GM12891 (cell line): Measurements from ENCODE around the gene DCTN5.

Source experiments
- DNase-seq: peaks from one replicate; pipeline ENCODE4 v3.0.0; 2011; ENCODE audit warnings: low spot score; ENCODE audit not compliant: insufficient read length
- FAIRE-seq: peaks from 2 replicates; lab custom pipeline; 2011; peaks lifted over from hg19 to GRCh38; lab: Jason Lieb, UNC
- PAX5 ChIP-seq: IDR thresholded peaks from 2 replicates; pipeline ENCODE4 v1.6.1; 2011; ENCODE audit warnings: low read length, moderate library complexity, mild to moderate bottlenecking; ENCODE audit not compliant: insufficient read depth, severe bottlenecking
- POLR2A ChIP-seq: IDR thresholded peaks from 2 replicates; pipeline ENCODE4 v1.6.1; 2011; ENCODE audit warnings: low read depth, low read length, control low read depth
- POLR2AphosphoS5 ChIP-seq: IDR thresholded peaks from 2 replicates; pipeline ENCODE4 v1.6.1; 2011; ENCODE audit warnings: low read depth, low read length, control low read depth
- POU2F2 ChIP-seq: IDR thresholded peaks from 2 replicates; pipeline ENCODE4 v1.6.1; 2011; ENCODE audit warnings: low read depth, mild to moderate bottlenecking, control low read depth, low read length, moderate library complexity
- SPI1 ChIP-seq: IDR thresholded peaks from 2 replicates; pipeline ENCODE4 v1.6.1; 2011; ENCODE audit warnings: low read depth, low read length, control low read depth
- TAF1 ChIP-seq: IDR thresholded peaks from 2 replicates; pipeline ENCODE4 v1.6.1; 2011; ENCODE audit warnings: low read depth, low read length, control low read depth

Gene DCTN5

GRCh38 chr16:23724096-23724784 is 83.0 kb downstream of the DCTN5 start:
- DNase-seq = no peak
- TF ChIP-seq SPI1 (no peak), TAF1 (no peak), POLR2AphosphoS5 (no peak), POU2F2 (no peak), POLR2A (no peak), PAX5 (no peak)
- no peak for FAIRE-seq

GRCh38 chr16:23724785-23725131 is 83.5 kb downstream of the DCTN5 start:
- no peak for TF ChIP-seq SPI1
- no peak for TF ChIP-seq TAF1
- no peak for TF ChIP-seq POLR2A
- TF ChIP-seq PAX5 = no peak
- TF ChIP-seq POU2F2 = no peak
- no peak for TF ChIP-seq POLR2AphosphoS5
- FAIRE-seq (no peak), DNase-seq (no peak)

- FAIRE-seq (no peak), DNase-seq (no peak)
- TF ChIP-seq SPI1 = no peak
- no peak for TF ChIP-seq POU2F2
- no peak for TF ChIP-seq POLR2AphosphoS5
- no peak for TF ChIP-seq PAX5
- TF ChIP-seq TAF1 = no peak
- TF ChIP-seq POLR2A = no peak
Observed at GRCh38 chr16:23726710-23727109, 85.4 kb downstream of the DCTN5 start.
